ENCODE measurements around the gene B3GNT3.

DNA sequence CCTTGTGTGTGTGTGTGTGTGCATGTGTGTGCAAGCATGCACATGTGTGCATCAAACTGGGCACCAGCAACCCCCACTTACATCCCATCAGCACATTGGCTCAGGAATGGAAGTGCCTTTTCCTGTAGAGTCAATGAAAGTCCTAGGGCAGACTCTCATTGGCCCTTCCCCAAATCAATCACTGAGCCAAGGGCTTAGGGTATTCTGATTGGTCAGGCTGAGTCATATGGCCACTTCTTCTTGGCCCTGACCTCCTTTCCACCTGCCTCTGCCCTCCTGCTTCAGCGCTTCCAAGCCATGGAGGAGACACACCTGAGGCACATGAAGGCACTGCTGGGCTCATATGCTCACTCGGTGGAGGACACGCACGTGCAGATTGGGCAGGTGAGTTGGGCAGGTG lies 22.8 kb upstream of the B3GNT3 start:
- no peak for TF ChIP-seq EZH2 (IDR thresholded peaks at IDR 0.05; ENCODE audit: insufficient read depth, poor library complexity, severe bottlenecking)
- no peak for TF ChIP-seq EZH2phosphoT487 (IDR thresholded peaks at IDR 0.05; ENCODE audit: insufficient read depth, low read depth)
